H9 (cell line): ENCODE data around the gene PAQR4. TPM values are rescaled to one million over a fixed set of nuclear protein-coding genes. Genes with fewer than 3 reads are reported as not detected.

Source experiments
- DNase-seq: peaks from one replicate; pipeline ENCODE4 v3.0.0-alpha.2; 2017
- H2AFZ ChIP-seq: one replicate; pipeline ENCODE4 v1.6.1; 2013; ENCODE audit warnings: mild to moderate bottlenecking, low read length, control low read depth, moderate library complexity
- H2AK5ac ChIP-seq: 2 replicates; pipeline ENCODE4 v1.6.1; 2013; ENCODE audit warnings: low read length, control low read depth, mixed read lengths; ENCODE audit not compliant: insufficient read length
- H2BK120ac ChIP-seq: one replicate; pipeline ENCODE4 v1.6.1; 2013; ENCODE audit warnings: low read depth, mild to moderate bottlenecking, low read length, control low read depth, inconsistent platforms; ENCODE audit not compliant: poor library complexity, severe bottlenecking
- H2BK12ac ChIP-seq: 2 replicates; pipeline ENCODE4 v1.6.1; 2013; ENCODE audit warnings: low read length, control low read depth, mixed read lengths, low read depth; ENCODE audit not compliant: insufficient read length
- H2BK15ac ChIP-seq: 2 replicates; pipeline ENCODE4 v1.6.1; 2013; ENCODE audit warnings: low read depth, low read length, control low read depth
- H2BK20ac ChIP-seq: one replicate; pipeline ENCODE4 v1.6.1; 2013; ENCODE audit warnings: low read depth, mild to moderate bottlenecking, low read length, control low read depth, inconsistent platforms; ENCODE audit not compliant: poor library complexity, severe bottlenecking
- H2BK5ac ChIP-seq: 2 replicates; pipeline ENCODE4 v1.6.1; 2013; ENCODE audit warnings: low read length, control low read depth, mixed read lengths; ENCODE audit not compliant: insufficient read length
- H3K14ac ChIP-seq: 2 replicates; pipeline ENCODE4 v1.6.1; 2013; ENCODE audit warnings: low read length, control low read depth; ENCODE audit not compliant: insufficient read depth
- H3K18ac ChIP-seq: 2 replicates; pipeline ENCODE4 v1.6.1; 2013; ENCODE audit warnings: low read depth, mild to moderate bottlenecking, mixed read lengths, low read length, control low read depth; ENCODE audit not compliant: insufficient read length
- H3K23ac ChIP-seq: 2 replicates; pipeline ENCODE4 v1.6.1; 2013; ENCODE audit warnings: low read length, control low read depth, mixed read lengths, low read depth; ENCODE audit not compliant: insufficient read length
- H3K23me2 ChIP-seq: 2 replicates; pipeline ENCODE4 v1.6.1; 2013; ENCODE audit warnings: low read depth, mild to moderate bottlenecking, mixed read lengths, low read length, control low read depth; ENCODE audit not compliant: insufficient read length, poor library complexity, severe bottlenecking
- H3K27ac ChIP-seq: 2 replicates; pipeline ENCODE4 v1.5.1; 2013; ENCODE audit warnings: low read length, control low read depth, mixed read lengths, low read depth; ENCODE audit not compliant: insufficient read length
- H3K27me3 ChIP-seq: 2 replicates; pipeline ENCODE4 v1.6.1; 2013; ENCODE audit warnings: low read length, control low read depth, inconsistent platforms; ENCODE audit not compliant: insufficient read depth
- H3K4ac ChIP-seq: 2 replicates; pipeline ENCODE4 v1.6.1; 2013; ENCODE audit warnings: low read depth, mild to moderate bottlenecking, control low read depth, inconsistent platforms, low read length, moderate library complexity
- H3K4me1 ChIP-seq: 2 replicates; pipeline ENCODE4 v1.6.1; 2013; ENCODE audit warnings: low read length, control low read depth, inconsistent platforms; ENCODE audit not compliant: insufficient read depth
- H3K4me2 ChIP-seq: 2 replicates; pipeline ENCODE4 v1.6.1; 2013; ENCODE audit warnings: low read length, control low read depth, mixed read lengths; ENCODE audit not compliant: insufficient read length, insufficient read depth
- H3K56ac ChIP-seq: 2 replicates; pipeline ENCODE4 v1.6.1; 2013; ENCODE audit warnings: low read depth, mild to moderate bottlenecking, mixed read lengths, low read length, control low read depth; ENCODE audit not compliant: insufficient read length
- H3K79me1 ChIP-seq: 2 replicates; pipeline ENCODE4 v1.6.1; 2013; ENCODE audit warnings: low read depth, mild to moderate bottlenecking, moderate library complexity, low read length, control low read depth, inconsistent platforms; ENCODE audit not compliant: insufficient read depth, poor library complexity, severe bottlenecking
- H3K79me2 ChIP-seq: 2 replicates; pipeline ENCODE4 v1.6.1; 2013; ENCODE audit warnings: low read length, control low read depth, inconsistent platforms; ENCODE audit not compliant: insufficient read depth
- H3K9ac ChIP-seq: 2 replicates; pipeline ENCODE4 v1.6.1; 2013; ENCODE audit warnings: low read length, control low read depth, mixed read lengths; ENCODE audit not compliant: insufficient read length; ENCODE audit errors: extremely low read depth
- H3K9me3 ChIP-seq: one replicate; pipeline ENCODE4 v1.6.1; 2013; ENCODE audit warnings: low read depth, low read length, inconsistent platforms; ENCODE audit not compliant: control insufficient read depth
- H3T11ph ChIP-seq: one replicate; pipeline ENCODE4 v1.6.1; 2013; ENCODE audit warnings: mild to moderate bottlenecking, low read length, control low read depth, inconsistent platforms
- H4K20me1 ChIP-seq: one replicate; pipeline ENCODE4 v1.6.1; 2013; ENCODE audit not compliant: control insufficient read depth, insufficient read length, insufficient read depth
- H4K5ac ChIP-seq: 2 replicates; pipeline ENCODE4 v1.6.1; 2013; ENCODE audit warnings: low read depth, mild to moderate bottlenecking, mixed read lengths, low read length, control low read depth; ENCODE audit not compliant: insufficient read length
- H4K8ac ChIP-seq: replicated peaks from 2 replicates; pipeline ENCODE4 v1.6.1; 2013; ENCODE audit warnings: low read length, control low read depth, mixed read lengths, low read depth; ENCODE audit not compliant: insufficient read length
- H4K91ac ChIP-seq: 2 replicates; pipeline ENCODE4 v1.6.1; 2013; ENCODE audit warnings: low read depth, mild to moderate bottlenecking, moderate library complexity, mixed read lengths, low read length, control low read depth; ENCODE audit not compliant: insufficient read length
- H3K27ac Mint-ChIP-seq, 3 experiments: 2 replicates in 2 of 3; 3 replicates in 1 of 3; pipeline ENCODE4 v1.8.0; 2020 to 2021; ENCODE audit warnings: mixed read lengths in 3 of 3, mild to moderate bottlenecking in 1 of 3, moderate library complexity in 1 of 3
- H3K27me3 Mint-ChIP-seq: 2 replicates; pipeline ENCODE4 v1.8.0; 2021; ENCODE audit warnings: low read depth, mild to moderate bottlenecking, moderate library complexity, mixed read lengths
- H3K36me3 Mint-ChIP-seq, 3 experiments: 2 replicates in 2 of 3; 3 replicates in 1 of 3; pipeline ENCODE4 v1.8.0; 2020 to 2021; ENCODE audit warnings: low read depth in 3 of 3, mixed read lengths in 3 of 3; ENCODE audit not compliant: insufficient read depth in 1 of 3
- H3K4me1 Mint-ChIP-seq, 2 experiments: 2 replicates each; pipeline ENCODE4 v1.8.0; 2020; ENCODE audit warnings: mixed read lengths in 2 of 2
- H3K4me3 Mint-ChIP-seq, 2 experiments: 2 replicates in 1 of 2; 3 replicates in 1 of 2; pipeline ENCODE4 v1.8.0; 2020 to 2021; ENCODE audit warnings: mild to moderate bottlenecking in 2 of 2, mixed read lengths in 2 of 2, moderate library complexity in 1 of 2
- H3K9me3 Mint-ChIP-seq, 2 experiments: 2 replicates in 1 of 2; 3 replicates in 1 of 2; pipeline ENCODE4 v1.8.0; 2020; ENCODE audit warnings: mild to moderate bottlenecking in 2 of 2, mixed read lengths in 2 of 2, moderate library complexity in 1 of 2
- CTCF ChIP-seq: fragments of 200-600 bp; sonication (generic); conservative IDR thresholded peaks from 3 replicates; pipeline ENCODE4 v1.8.0; 2021; ENCODE audit warnings: antibody characterized with exemption, mild to moderate bottlenecking
- WGBS: extraction: QIAGEN DNeasy Blood & Tissue Kit; methylation state at CpG from one replicate; pipeline ENCODE4 v1.1.7; 2013; ENCODE audit warnings: missing lambda C conversion rate, low lambda C conversion rate, mixed read lengths; ENCODE audit not compliant: insufficient read length; ENCODE audit errors: extremely low coverage; 5-methylcytosine and 5-hydroxymethylcytosine counted together
- total RNA-seq: library from RNA; stranded (reverse); gene quantifications from 2 replicates; pipeline ENCODE4 v1.2.1, GENCODE V29; 2021

Gene PAQR4
- total RNA-seq, 1 experiment from 2014 or later: 32.1 TPM

DNA sequence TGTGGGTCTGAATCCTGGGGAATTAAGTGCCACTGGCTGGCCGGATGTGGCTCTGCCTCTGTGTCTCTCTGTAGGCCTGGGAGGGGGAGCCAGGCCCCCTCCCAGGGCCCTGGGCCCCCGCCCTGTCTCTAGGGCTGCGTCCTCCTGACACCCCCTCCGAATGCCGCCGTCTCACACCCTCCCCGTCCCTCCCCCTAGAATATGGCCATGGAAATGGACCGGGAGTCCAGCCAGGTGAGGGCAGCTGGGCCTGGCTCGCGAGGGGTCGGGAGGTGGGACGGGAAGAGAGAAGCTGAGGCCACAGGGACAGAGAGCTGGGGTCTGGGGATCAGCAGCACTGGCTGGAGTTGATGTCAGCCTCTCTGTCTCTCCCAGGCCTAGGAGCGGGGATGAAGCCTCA lies 27.1 kb downstream of the PAQR4 start:
- Histone ChIP-seq H3K4me1 (no peaks in the 10 kb centered on the region), H2AK5ac (no peak overlapping the region), H3K27ac (no peak overlapping the region), H3K9me3 (no peaks in the 10 kb centered on the region), H3K56ac (no peak overlapping the region), H2AFZ (no peak overlapping the region), H3T11ph (no peak overlapping the region), H3K23ac (no peak overlapping the region), H2BK15ac (no peak overlapping the region), H4K20me1 (peaks cover 2% of the 10 kb centered on the region), H3K4ac (no peak overlapping the region), H3K9ac (no peak overlapping the region), H3K79me2 (no peaks in the 10 kb centered on the region), H2BK20ac (no peak overlapping the region), H4K91ac (no peak overlapping the region), H3K27me3 (no peaks in the 10 kb centered on the region), H4K8ac (no peak overlapping the region), H3K23me2 (no peaks in the 10 kb centered on the region), H4K5ac (no peak overlapping the region), H2BK5ac (no peak overlapping the region), H3K79me1 (no peaks in the 10 kb centered on the region), H3K4me2 (no peak overlapping the region), H2BK12ac (no peak overlapping the region), H2BK120ac (no peak overlapping the region), H3K18ac (no peak overlapping the region), H3K14ac (no peak overlapping the region)
- WGBS: no CpG with 5 or more reads among the region's 13 CpGs
- no peak overlapping the region for H3K4me3 Mint-ChIP-seq
- no peak for TF ChIP-seq CTCF
- no peaks in the 10 kb centered on the region; the same call in 1 of the 2 replicates for H3K27me3 Mint-ChIP-seq
- H3K4me1 Mint-ChIP-seq: peaks cover 3 to 41% of the 10 kb centered on the region in 2 experiments; a peak in 3 of 4 replicates
- no peaks in the 10 kb centered on the region; a peak in 1 of 7 replicates for H3K36me3 Mint-ChIP-seq
- no peak for DNase-seq
- H3K9me3 Mint-ChIP-seq: no peaks in the 10 kb centered on the region
- H3K27ac Mint-ChIP-seq: no peak overlapping the region; a peak in 1 of 7 replicates
